Measurements from ENCODE around the gene UGP2. TPM values are rescaled to one million over a fixed set of nuclear protein-coding genes. Genes with fewer than 3 reads are reported as not detected.

Gene UGP2
- total and polyA plus RNA-seq, 2 of the 4 experiments (the other 2 are of a cell fraction) = 45.0 to 58.8 TPM

Small RNA genes lying within 50 kb of the gene (microRNA-seq; reads per million reads assigned to microRNA genes)
- not detected for gene RF01293 (ENCODE audit: insufficient read depth, insufficient read length)

Small RNA genes lying within 50 kb of the gene (small RNA-seq; reads per million reads assigned to genes)
- gene RF01293 = 0 reads per million in 5 experiments

Other genes starting within 250 kb of the UGP2 start
- 18.1 and 23.3 TPM in 2 replicates for gene VPS54, start 177.5 kb downstream of the UGP2 start, total RNA-seq (2012; rRNA removed)
- gene VPS54, start 177.5 kb downstream of the UGP2 start, polyA plus RNA-seq (2012; rRNA removed) = 5.2 and 7.1 TPM in 2 replicates